GM18951 (cell line): Measurements from ENCODE around the gene GMPR.

Experiments used
- POLR2A ChIP-seq: IDR thresholded peaks from 4 replicates; pipeline ENCODE4 v1.6.1; 2011; ENCODE audit warnings: mild to moderate bottlenecking; ENCODE audit not compliant: insufficient read length, insufficient read depth; ENCODE audit errors: extremely low read depth
- in situ Hi-C: fragments of 300-500 bp; cut with MboI; formaldehyde crosslinking; loops from one replicate; pipeline ENCODE4 v1.12.0; 2022; ENCODE audit warnings: low sequenced_read_pairs, mixed read lengths, inconsistent platforms; ENCODE audit not compliant: unreplicated experiment

The GMPR gene

DNA sequence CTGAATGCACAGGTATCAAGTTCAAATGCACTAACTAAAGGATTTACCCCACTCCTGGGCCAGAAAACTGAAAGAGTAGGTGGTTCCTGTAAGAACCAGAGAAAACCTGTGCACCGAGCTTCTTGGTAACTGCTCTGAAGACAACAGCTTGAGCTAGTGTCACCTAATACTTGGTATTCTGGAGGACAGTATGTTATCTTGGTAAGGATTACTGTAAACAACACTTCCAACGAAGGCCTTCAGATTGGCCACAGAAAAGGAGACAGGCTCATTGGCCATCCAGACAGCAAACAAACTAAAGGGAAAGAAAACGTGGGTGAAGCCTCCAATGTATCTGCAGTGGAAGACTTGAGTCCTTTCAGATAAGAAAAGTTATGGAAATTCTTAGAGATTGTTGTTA, 61.5 kb downstream of the GMPR start:
- in situ Hi-C loops, result no loop called here

DNA sequence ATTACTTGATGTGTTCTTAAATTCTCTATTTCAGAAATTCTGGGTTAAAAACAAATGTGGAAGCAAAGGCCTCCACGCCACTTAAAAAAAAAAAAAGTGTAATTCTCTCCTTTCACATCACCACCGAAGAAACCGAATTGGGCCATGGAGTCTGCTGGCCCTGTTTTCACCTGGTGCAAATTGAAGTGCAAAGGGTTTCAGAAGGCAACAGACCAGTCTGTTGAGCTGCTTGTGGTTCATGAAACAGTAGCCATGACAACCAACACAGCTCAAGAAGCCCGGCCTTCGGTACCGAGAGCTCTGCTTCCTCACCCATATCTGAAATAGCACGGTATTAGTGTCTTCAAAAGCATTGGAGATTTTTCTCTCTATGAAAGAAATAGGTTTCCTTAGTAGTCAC, 63.1 kb downstream of the GMPR start:
- in situ Hi-C loops, result no loop called here

More for the DNA sequence above, 61.5 kb downstream of the GMPR start:
- no peak for TF ChIP-seq POLR2A

DNA sequence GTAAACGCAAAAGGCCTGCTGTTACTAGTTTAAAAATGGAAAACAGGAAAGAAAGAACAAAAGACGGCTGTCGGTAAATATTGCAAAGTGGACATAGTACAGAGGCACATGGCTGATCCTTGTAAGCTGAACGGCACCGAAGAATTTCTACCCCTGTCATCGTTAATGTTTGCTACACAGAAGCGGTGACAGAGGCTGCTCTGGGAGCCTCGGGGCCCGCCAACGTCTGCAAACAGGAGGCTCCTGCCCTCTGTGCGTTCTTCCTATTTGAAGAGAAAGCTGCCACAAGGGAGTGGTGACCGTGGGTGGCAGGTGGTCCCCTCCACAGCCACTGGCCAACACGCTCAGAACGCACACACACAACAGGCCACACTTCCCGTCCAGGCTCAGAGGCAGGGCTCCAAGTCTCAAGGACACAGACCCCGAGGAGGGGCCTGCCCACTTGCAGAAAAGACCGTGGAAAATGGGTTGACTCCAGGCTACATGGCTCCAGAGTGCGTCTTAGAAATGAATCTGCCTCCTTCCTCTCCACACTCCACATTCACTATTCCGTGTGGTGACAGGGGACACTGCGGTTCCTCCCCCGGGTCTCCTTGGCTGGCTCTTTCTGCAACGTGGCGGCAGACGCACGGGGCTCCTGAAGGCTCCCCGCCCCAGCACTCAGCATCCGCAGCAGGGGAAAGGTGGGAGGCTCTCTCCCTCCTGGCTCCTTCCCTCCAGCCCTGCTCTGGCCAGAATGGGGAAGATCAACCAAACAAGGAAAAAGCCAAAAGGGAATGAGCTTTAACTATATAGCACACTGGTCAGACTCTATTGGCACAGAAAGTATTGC, 64.5 kb downstream of the GMPR start:
- TF ChIP-seq POLR2A, result no peak
- in situ Hi-C loops, result no loop called here

More for the DNA sequence above, 63.1 kb downstream of the GMPR start:
- no peak for TF ChIP-seq POLR2A

DNA sequence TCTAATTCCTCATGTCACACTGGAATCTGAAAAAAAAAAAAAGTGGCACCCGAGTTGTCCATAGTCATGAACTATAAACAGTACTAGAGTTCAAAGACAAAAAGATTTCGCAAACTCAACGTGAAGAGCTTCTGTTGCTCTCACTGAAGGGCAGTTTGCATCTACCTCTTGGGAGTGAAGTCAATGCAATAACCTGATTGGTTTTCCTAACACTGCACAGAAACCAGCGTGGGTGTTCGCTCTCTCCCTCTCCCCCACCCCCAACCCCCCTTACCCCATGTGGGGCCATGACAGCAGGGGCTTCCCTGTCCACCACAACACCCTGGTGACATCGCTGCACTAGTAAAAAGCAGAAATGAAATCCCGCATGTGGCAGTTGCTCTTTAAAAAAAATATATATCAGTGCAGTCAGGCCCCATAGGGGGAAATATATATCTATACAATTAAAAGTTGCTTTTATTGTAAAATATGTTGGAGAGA, 66.9 kb downstream of the GMPR start:
- TF ChIP-seq POLR2A, result no peak
- in situ Hi-C loops, result no loop called here

DNA sequence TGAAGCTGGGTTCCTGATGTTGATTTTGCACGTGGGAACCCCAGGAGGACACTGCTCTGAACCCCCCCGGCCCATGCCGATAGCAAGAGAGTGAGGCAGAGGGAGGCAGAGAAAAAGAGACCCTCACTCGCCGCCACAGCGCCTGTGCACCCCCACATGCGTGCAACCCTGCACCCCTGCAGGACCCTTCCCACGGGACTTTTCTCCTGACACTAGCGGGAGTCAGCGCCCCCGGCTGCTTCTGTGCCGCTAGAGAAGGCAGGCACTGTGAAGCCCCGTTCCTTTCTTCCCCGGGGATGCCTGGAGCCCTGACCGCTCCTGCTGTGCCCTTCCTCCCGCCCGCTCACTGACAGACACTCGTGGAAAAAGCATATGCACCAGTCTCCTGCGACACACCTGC, 67.4 kb downstream of the GMPR start:
- in situ Hi-C loops, result no loop called here
- no peak for TF ChIP-seq POLR2A

DNA sequence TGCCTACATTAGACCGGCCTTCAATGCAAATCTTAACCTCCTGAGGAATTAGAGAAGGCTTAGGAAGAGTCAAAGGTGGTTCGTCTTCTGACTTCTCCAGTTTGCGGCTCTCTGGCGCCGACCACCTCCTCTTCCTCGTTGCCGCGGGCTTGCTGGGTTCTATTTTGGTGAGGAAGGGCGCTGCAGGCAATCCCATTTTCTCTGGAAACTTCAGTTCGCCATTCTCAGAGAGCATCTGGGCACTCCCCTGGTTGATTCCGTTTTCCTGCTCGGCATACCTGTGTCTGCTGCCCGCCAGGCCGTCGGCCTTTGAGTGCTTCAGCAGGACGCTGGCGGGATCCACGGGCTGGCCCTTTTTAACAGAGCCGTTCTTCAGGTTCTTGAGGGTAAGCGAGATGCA, 67.9 kb downstream of the GMPR start:
- TF ChIP-seq POLR2A, result no peak
- in situ Hi-C loops, result no loop called here

DNA sequence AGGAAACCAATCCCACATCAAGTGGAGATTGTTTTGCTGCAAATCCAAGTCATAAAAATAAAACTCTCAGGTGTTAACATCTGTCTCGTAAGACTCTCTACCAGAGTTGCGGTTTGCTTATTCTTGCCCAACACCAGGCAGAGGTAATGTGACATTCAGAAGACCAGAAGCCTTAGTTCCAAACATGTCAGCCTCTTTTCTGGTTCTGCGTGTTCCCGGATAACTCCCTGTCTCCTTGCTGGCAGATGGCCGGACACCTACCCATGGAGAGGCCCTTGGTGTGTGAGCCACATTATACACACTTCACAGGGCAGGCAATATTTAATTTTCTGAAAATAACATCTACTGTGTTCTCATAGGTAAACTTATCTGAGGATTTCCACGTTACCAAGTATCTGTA, 73.4 kb downstream of the GMPR start:
- in situ Hi-C loops, result no loop called here
- TF ChIP-seq POLR2A, result no peak

DNA sequence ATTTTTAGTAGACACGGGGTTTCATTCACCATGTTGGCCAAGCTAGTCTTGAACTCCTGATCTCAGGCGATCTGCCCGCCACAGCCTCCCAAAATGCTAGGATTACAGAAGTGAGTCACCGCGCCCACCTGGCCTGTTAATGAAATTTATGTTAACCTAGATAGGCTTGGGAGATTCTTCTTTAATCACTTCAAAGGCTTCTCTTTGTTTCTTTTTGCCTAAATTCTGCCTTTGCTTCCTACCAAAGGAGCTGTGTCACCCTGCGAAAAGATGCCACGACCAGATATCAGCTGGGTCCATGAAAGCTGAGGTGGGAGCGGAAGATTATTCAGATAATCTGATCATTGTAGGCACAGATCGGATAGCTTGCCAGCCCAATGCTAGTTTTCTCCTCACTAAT, 75.3 kb downstream of the GMPR start:
- TF ChIP-seq POLR2A, result no peak
- in situ Hi-C loops, result no loop called here

DNA sequence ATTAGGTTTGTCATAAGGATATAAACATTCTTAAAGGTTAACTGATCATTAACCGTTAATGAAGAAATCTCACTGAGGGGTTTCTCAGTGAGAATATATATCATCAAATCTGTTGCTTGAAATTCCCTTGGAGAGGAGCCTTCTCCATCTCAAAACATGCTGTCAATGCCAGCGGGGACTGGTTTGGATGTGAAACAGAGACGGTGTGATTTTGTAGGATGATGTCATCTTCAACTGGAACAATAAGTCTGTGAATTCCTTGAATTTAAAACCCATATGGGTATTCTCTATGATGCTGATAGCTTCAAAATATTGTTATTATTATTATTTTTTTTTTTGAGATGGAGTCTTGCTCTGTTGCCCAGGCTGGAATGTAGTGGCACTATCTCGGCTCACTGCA, 75.9 kb downstream of the GMPR start:
- TF ChIP-seq POLR2A, result no peak
- in situ Hi-C loops, result no loop called here

DNA sequence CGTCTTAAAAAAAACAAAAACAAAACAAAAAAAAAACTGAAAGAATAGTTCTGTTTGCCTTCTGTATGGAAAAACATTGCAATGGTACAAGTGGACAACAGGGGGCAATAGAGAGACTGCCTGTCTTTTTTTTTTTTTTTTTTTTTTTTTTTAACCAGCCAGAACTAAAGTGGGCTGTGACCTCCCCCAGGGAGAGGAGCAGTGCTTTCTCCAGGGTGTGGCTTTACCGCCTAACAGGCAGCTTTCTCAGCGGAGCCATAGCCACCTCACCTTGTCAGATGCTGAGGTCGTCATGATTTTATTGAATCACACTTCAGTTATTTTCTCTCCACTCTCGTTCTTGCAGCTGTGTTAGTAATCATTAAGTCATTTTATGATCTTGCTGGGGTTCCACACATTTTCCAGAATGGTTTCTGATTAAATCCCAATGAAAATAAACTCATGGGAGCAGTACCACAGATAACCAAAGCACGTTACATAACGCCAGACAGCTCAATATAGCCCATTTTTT, 78.4 kb downstream of the GMPR start:
- in situ Hi-C loops, result no loop called here

DNA sequence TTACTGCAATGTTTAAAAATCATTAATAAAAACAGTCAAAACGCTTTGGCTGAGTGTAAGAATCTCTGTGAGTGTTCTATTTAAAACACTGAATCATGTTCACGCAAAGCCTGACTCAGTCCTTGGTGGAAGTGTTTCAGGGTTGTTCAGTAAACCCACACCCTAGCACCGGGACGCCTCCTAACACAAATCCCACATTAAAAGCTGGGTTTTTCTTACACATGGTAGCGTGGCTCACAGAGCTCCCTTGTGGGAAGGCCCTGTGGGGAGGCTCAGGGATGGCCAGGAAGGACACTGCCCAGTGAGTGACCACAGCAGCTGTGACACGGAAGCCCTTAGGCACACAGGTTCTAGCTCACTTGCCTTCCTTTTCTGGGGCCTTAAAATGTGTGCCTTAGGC, 80.2 kb downstream of the GMPR start:
- TF ChIP-seq POLR2A, result no peak
- in situ Hi-C loops, result no loop called here

More for the DNA sequence above, 78.4 kb downstream of the GMPR start:
- no peak for TF ChIP-seq POLR2A

DNA sequence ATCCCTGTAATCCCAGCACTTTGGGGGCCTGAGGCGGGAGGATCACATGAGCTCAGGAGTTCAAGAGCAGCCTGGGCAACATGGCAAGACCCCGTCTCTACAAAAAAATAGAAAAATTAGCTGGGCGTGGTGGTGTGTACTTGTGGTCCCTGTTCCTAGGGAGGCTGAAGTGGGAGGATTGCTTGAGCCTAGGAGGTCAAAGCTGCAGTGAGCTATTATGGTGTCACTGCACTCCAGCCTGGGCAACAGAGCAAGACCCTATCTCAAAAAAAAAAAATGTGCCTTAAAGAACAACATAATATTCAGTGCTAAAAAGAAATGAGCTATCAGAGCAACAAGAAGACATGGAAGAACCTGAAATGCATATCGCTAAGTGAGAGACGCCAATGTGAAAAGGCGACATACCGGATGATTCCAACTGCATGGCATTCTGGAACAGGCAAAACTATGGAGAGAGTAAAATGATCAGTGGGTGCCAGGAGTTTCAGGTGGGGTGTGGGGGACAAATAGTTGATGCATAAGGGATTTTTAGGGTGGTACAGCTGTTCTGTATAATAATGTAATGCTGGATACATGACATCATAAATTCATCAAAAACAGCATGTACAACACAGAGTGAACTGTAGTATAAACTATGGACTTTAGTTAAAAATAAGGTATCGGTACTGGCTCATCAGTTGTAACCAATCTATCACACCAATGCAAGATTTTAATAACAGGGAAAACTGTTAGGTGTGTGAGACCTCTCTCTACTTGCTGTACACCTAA, 80.8 kb downstream of the GMPR start:
- in situ Hi-C loops, result no loop called here
- no peak for TF ChIP-seq POLR2A

DNA sequence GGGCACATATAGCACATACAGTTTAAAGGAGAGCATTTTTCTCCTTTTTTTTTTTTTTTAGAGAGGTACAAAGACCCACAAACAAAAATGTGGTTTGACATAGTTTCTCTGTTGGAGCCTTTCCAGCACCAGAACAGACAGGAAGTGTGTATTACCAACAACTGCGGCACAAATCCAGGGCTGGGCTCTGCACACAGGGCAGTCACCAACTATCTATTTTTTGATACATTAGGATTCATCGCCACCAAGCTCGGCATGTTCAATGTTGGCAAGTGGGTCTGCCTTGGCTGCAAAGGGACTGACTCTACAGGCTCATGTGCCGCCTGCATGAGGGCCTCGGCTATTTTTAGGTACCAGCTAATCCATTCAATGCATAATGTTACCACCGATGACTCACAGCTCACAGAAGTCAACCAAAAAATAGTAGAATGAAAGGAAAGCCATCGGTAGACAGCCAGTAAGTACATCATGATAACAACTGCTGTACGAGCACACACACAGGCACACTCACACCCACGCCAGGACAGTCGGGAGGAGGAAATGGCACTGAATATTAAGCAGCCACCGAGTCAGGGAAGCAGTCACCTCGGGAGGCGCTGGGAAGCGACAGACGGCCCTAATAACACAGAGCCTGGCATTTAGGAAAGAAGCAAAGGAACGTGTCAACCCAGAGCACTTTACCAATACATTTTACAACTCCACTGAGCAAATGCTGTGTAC, 81.6 kb downstream of the GMPR start:
- TF ChIP-seq POLR2A, result no peak
- in situ Hi-C loops, result no loop called here

DNA sequence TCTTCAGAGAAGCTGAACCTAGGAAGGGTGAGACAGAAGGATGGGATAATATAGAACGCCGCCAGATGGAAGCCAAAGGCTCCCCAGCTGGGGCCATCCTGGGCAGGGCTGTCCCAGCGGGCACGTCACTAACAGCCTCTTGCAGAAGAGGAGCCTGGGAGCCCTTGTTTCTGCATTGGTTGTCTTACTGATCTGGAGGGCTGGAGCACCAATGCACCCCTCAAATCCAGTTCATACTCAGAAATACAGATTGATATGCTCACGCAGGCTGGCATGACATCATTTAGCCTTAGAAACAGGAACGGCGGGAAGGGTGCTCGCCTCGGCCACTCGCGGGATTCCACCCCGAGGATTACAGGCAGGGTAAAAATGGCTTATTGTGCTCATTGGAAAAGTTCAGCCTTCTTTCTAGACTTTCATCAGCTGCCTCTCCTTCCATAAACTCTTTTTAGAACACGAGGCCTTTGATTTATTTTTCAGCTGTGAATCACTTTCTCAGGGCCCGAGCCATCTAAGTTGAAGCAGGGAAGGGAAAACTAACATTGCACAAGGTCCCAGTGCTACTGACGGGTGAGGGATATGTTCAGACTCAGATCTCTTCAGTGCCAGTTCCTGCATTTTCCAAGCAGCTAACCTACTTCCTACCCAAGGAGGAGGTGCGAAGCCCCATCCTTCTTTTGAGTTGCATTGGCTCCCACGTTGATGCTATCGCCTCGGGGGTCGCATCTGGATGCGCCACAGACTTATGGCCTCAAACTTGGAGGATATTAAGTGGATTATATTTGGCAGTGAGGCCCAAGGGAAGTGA, 82.3 kb downstream of the GMPR start:
- no peak for TF ChIP-seq POLR2A
- in situ Hi-C loops, result no loop called here
